Heart left ventricle (tissue), 16 donors: ENCODE data around the gene NGFR. TPM values are rescaled to one million over a fixed set of nuclear protein-coding genes. Genes with fewer than 3 reads are reported as not detected.

Experiments
- ATAC-seq, 4 donors: fragments of 200-7000 bp; cut with Tn5 transposase; one replicate each; pipeline ENCODE4 v1.9.1; 2020 to 2022; ENCODE audit warnings: moderate library complexity in 4 of 4, mild to moderate bottlenecking in 3 of 4, moderate number of reproducible peaks in 1 of 4
- DNase-seq, 5 donors: peaks; one replicate each; pipeline ENCODE4 v3.0.0-alpha.2; 2020
- H3K27ac ChIP-seq, 12 donors: fragments of 200-600 bp; sonication (generic) in 4 of 12; one replicate each; pipeline versions ENCODE4 v1.5.0 to v1.8.0; 2016 to 2022; ENCODE audit warnings: mild to moderate bottlenecking in 2 of 12
- H3K27me3 ChIP-seq, 9 donors: fragments of 200-600 bp; sonication (generic) in 2 of 9; one replicate each; pipeline versions ENCODE4 v1.5.1 to v1.8.0; 2016 to 2022; ENCODE audit warnings: mild to moderate bottlenecking in 3 of 9
- H3K36me3 ChIP-seq, 9 donors: fragments of 200-600 bp; sonication (generic) in 2 of 9; one replicate each; pipeline versions ENCODE4 v1.5.0 to v1.8.0; 2018 to 2022; ENCODE audit warnings: mild to moderate bottlenecking in 2 of 9
- H3K4me1 ChIP-seq, 12 donors: fragments of 200-600 bp; sonication (generic) in 4 of 12; one replicate each; pipeline versions ENCODE4 v1.5.0 to v1.8.0; 2016 to 2022; ENCODE audit warnings: mild to moderate bottlenecking in 3 of 12
- H3K4me3 ChIP-seq, 12 donors: fragments of 200-600 bp; sonication (generic) in 4 of 12; one replicate each; pipeline versions ENCODE4 v1.5.0 to v1.8.0; 2017 to 2022; ENCODE audit warnings: mild to moderate bottlenecking in 9 of 12, moderate library complexity in 4 of 12
- H3K9me3 ChIP-seq, 12 donors: fragments of 200-600 bp; sonication (generic) in 4 of 12; one replicate each; pipeline versions ENCODE4 v1.5.0 to v1.8.0; 2016 to 2022; ENCODE audit warnings: mild to moderate bottlenecking in 1 of 12
- POLR2A ChIP-seq, 2 donors: fragments of 450-650 bp; IDR thresholded peaks; one replicate each; pipeline ENCODE4 v1.6.1; 2017; ENCODE audit warnings: antibody characterized with exemption in 2 of 2, mild to moderate bottlenecking in 2 of 2, moderate library complexity in 2 of 2
- WGBS, 4 donors: extraction: QIAGEN DNeasy Blood & Tissue Kit in 2 of 4; methylation state at CpG; one replicate each; pipeline versions ENCODE4 v1.1.5 to v1.1.7; 2013 to 2018; 5-methylcytosine and 5-hydroxymethylcytosine counted together
- intact Hi-C, 10 donors: fragments of 100-400 bp; cut with DNase I; formaldehyde crosslinking; loops; one replicate each; pipeline versions ENCODE4 v1.11.1 to v1.14.2; 2022
- polyA plus RNA-seq, 2 donors: library from polyadenylated mRNA; stranded (reverse); fragments of 200-250 nt; gene quantifications; one replicate each; pipeline ENCODE4 v1.2.3, GENCODE V29; 2013
- total RNA-seq, 9 donors: library from RNA; depleted of rRNA in 2 of 9; stranded (reverse); fragments of >200 nt in 2 of 9; fragmentation: NEBNext Ultra II Directional in 3 of 9; extraction: Animal tissue kit (Norgen Biotek cat#: 25700) in 3 of 9; gene quantifications; one replicate each; pipeline versions ENCODE4 v1.1.0 to v1.2.4, GENCODE V29; 2016 to 2023
- TF ChIP-seq, protein P1 (sequence below), 12 donors: fragments of 200-600 bp; sonication (generic) in 4 of 12; IDR thresholded peaks; one replicate each; pipeline versions ENCODE4 v1.5.0 to v1.8.0; 2018 to 2022; ENCODE audit warnings: antibody characterized with exemption in 12 of 12, mild to moderate bottlenecking in 5 of 12
- donor health status: ischemic (EF 13 %, LVEDD 7.1; RV severe dilation, severe dysfunction).
- donor health status: healthy with polysubstance abuse.
- donor health status: DM: no; HTN: yes; CAD: no.
- donor health status: DM: no; HTN: no; CAD: no.
- donor health status: ischemic (EF 25% LVEDD 6.9; RV normal size, moderate dysfunction).
- donor health status: ischemic (EF 25% LVEDD 5.7; RV mildly dilated, moderate dysfunction).
- donor health status: healthy.
- donor health status: DM: yes; HTN: yes; CAD: no.
- donor health status: ischemic (EF 35%, LVEDD 5.7; RV mildly dilated, moderate dysfunction).
- donor health status: nonischemic (EF 11% LVEDD 7.7; RV severe dilation, severe dysfunction).
- donor health status: DM: yes; HTN: yes; CAD: no.
- donor health status: PGD.
- donor health status: ischemic (EF 29% LVEDD 5.4; RV normal size, mild dysfunction).
- donor health status: nonischemic (EF 23%, LVEDD 6.1; RV moderate dilation, normal function).

Gene NGFR
- total and polyA plus RNA-seq, 11 donors = 2.3 to 16.8 (median 6.2) TPM

DNA sequence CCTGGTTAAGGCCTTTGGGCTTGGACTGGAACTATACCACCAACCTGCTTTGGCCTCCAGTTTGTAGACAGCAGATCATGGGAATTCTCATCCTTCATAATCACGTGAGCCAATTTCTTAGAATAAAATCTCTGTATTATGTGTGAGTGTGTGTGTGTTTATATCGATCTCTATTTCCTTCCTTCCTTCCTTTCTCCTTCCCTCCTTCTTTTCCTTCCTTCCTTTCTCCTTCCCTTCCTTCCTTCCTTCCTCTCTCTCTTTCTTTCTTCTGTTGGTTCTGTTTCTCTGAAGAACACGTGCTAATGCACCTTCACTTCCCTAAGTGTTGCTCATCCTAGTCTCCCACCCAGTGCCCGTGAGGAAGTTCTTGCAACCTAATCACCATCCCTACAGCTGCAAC lies 44.9 kb upstream of the NGFR start:
- 65 to 75% (median 71%) methylated on average over 4 of the region's 4 CpGs for WGBS, 4 donors
- no peak for ATAC-seq
- no peak overlapping the region for H3K27ac ChIP-seq
- DNase-seq = no peak
- no peaks in the 10 kb centered on the region for H3K36me3 ChIP-seq
- TF ChIP-seq, protein P1, sequence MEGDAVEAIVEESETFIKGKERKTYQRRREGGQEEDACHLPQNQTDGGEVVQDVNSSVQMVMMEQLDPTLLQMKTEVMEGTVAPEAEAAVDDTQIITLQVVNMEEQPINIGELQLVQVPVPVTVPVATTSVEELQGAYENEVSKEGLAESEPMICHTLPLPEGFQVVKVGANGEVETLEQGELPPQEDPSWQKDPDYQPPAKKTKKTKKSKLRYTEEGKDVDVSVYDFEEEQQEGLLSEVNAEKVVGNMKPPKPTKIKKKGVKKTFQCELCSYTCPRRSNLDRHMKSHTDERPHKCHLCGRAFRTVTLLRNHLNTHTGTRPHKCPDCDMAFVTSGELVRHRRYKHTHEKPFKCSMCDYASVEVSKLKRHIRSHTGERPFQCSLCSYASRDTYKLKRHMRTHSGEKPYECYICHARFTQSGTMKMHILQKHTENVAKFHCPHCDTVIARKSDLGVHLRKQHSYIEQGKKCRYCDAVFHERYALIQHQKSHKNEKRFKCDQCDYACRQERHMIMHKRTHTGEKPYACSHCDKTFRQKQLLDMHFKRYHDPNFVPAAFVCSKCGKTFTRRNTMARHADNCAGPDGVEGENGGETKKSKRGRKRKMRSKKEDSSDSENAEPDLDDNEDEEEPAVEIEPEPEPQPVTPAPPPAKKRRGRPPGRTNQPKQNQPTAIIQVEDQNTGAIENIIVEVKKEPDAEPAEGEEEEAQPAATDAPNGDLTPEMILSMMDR (IDR thresholded peaks at IDR 0.05) = no peak
- TF ChIP-seq POLR2A (IDR thresholded peaks at IDR 0.05) = no peak
- H3K9me3 ChIP-seq = peaks cover 0 to 4% (median 0%) of the 10 kb centered on the region in 12 donors
- no peak overlapping the region for H3K4me3 ChIP-seq
- peaks cover 0 to 6% (median 0%) of the 10 kb centered on the region in 12 donors for H3K4me1 ChIP-seq
- intact Hi-C loops = no loop called here
- H3K27me3 ChIP-seq = peaks cover 0 to 3% (median 0%) of the 10 kb centered on the region in 9 donors

DNA sequence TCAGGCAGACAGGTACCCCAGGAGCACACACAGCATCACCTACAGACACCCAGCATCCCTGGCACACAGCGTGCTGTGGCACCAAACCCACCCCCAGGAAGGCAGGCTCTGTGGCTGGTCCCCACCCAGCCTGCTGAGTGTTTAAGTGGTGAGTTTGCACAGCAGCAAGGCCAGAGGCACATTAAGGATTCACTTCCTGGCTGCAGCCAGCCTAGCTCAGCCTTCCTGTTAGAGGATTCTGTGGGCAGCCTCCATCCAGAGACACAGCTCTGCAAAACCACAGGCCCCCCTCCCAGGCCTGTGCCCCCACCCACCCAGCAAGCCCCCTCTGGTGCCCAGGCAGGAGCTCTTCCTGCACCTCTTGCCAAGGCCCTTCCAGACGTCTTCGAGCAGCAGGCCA lies 44.4 kb upstream of the NGFR start:
- Histone ChIP-seq H3K4me3 (no peak overlapping the region), H3K36me3 (no peaks in the 10 kb centered on the region), H3K27me3 (peaks cover 0 to 1% (median 0%) of the 10 kb centered on the region in 9 donors), H3K9me3 (peaks cover 0 to 4% (median 0%) of the 10 kb centered on the region in 12 donors), H3K27ac (no peak overlapping the region), H3K4me1 (peaks cover 0 to 6% (median 0%) of the 10 kb centered on the region in 12 donors)
- no peak for ATAC-seq
- WGBS, 4 donors = 55 to 78% (median 63%) methylated on average over 1 to 3 of the region's 3 CpGs
- TF ChIP-seq, protein P1 (IDR thresholded peaks at IDR 0.05) = no peak
- no peak for TF ChIP-seq POLR2A (IDR thresholded peaks at IDR 0.05)
- DNase-seq = no peak
- intact Hi-C loops = no loop called here

DNA sequence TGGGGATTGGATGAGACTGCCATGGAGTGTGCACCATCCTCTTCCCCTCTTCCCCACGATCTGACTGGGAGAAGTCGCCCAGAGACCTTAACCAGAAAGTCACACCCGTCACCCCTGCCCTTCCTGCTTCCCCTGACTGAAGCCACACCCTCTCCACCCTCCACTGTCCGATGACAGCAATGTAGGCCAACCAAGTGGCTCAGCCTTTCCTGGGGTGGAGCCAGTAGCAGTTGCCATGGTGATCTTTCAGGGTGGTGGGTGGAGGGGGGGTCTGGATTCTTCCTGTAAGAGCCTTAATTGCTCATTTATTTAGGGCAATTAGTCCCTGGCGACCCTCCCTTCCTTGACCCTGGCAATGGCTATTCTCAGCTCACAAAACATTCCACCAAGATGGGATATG lies 42.9 kb upstream of the NGFR start:
- peak in 1 of 4 donors; percentile 14 for ATAC-seq
- DNase-seq = no peak
- Histone ChIP-seq H3K9me3 (peaks cover 0 to 4% (median 0%) of the 10 kb centered on the region in 12 donors), H3K4me1 (peaks cover 0 to 6% (median 0%) of the 10 kb centered on the region in 12 donors), H3K4me3 (no peak overlapping the region), H3K27me3 (peaks cover 0 to 15% (median 7%) of the 10 kb centered on the region in 9 donors), H3K36me3 (no peaks in the 10 kb centered on the region), H3K27ac (no peak overlapping the region)
- intact Hi-C loops = no loop called here
- WGBS, 4 donors = 41 to 61% (median 54%) methylated on average over 4 to 5 of the region's 5 CpGs
- TF ChIP-seq, protein P1 (IDR thresholded peaks at IDR 0.05) = no peak
- TF ChIP-seq POLR2A (IDR thresholded peaks at IDR 0.05) = no peak

DNA sequence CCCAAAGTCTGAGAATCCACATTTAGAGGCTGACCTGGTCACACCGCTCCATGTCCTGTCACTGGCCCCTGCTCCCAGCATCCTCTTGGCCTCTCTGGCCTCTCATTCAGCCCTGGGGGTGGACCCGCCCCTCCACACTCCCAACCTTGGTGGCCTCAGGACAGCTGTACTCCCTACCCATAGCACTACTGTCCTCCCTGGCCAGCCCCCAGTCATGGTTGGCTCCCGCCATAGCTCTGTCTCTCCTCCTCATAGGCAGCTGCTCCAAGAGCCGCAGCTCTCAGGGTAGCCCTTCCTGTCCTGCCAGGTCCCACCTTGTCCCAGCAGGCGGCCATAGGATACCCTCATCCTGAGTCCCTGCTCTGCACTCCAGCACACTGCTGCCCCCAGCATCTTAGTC lies 42.4 kb upstream of the NGFR start:
- Histone ChIP-seq H3K9me3 (peaks cover 0 to 4% (median 0%) of the 10 kb centered on the region in 12 donors), H3K4me3 (no peak overlapping the region), H3K27me3 (peaks cover 0 to 18% (median 10%) of the 10 kb centered on the region in 9 donors), H3K4me1 (peaks cover 0 to 6% (median 0%) of the 10 kb centered on the region in 12 donors), H3K36me3 (no peaks in the 10 kb centered on the region), H3K27ac (no peak overlapping the region)
- no peak for DNase-seq
- 84 to 93% (median 87%) methylated on average over 5 of the region's 5 CpGs for WGBS, 4 donors
- intact Hi-C loops = no loop called here
- no peak for ATAC-seq
- TF ChIP-seq POLR2A (IDR thresholded peaks at IDR 0.05) = no peak
- TF ChIP-seq, protein P1 (IDR thresholded peaks at IDR 0.05) = no peak
